K562 (cell line): ENCODE data around the gene CGB8. TPM values are rescaled to one million over a fixed set of nuclear protein-coding genes. Genes with fewer than 3 reads are reported as not detected.

Experiments used
- BRD9 ChIP-seq: fragments of 450-650 bp; IDR thresholded peaks from 2 replicates; pipeline ENCODE4 v1.6.1; 2018; ENCODE audit warnings: low read depth; ENCODE audit not compliant: partially characterized antibody
- CBX8 ChIP-seq: fragments of 200-600 bp; sonication (generic); IDR thresholded peaks from 2 replicates; pipeline ENCODE4 v1.6.1; 2012; ENCODE audit warnings: borderline replicate concordance, mixed run types, low read depth, mild to moderate bottlenecking, moderate library complexity, mixed read lengths, low read length, control low read depth, inconsistent platforms; ENCODE audit not compliant: poor library complexity, severe bottlenecking; ENCODE audit errors: extremely low read depth
- CREB1 ChIP-seq, 2 experiments: sonication (generic) in 1 of 2; formaldehyde crosslinking in 1 of 2; IDR thresholded peaks; 2 replicates each; pipeline versions ENCODE4 v1.6.1 to v1.8.0; 2012 to 2022; ENCODE audit warnings: inconsistent platforms in 1 of 2, mild to moderate bottlenecking in 1 of 2, missing genetic modification reagents in 1 of 2, moderate library complexity in 1 of 2
- ELK1 ChIP-seq: sonication (generic); formaldehyde crosslinking; IDR thresholded peaks from 2 replicates; pipeline ENCODE4 v1.8.1; 2022; ENCODE audit warnings: missing genetic modification reagents
- KAT8 ChIP-seq: fragments of 450-650 bp; IDR thresholded peaks from 2 replicates; pipeline ENCODE4 v1.6.1; 2016; ENCODE audit warnings: low read depth, mild to moderate bottlenecking
- NCOA6 ChIP-seq: fragments of 450-650 bp; IDR thresholded peaks from 2 replicates; pipeline ENCODE4 v1.6.1; 2017; ENCODE audit warnings: mild to moderate bottlenecking
- NR1H2 ChIP-seq: sonication (generic); formaldehyde crosslinking; IDR thresholded peaks from 2 replicates; pipeline ENCODE4 v1.4.0; 2020; ENCODE audit warnings: mild to moderate bottlenecking, missing genetic modification reagents
- SOX6 ChIP-seq: fragments of 450-650 bp; IDR thresholded peaks from 2 replicates; pipeline ENCODE4 v1.6.1; 2014; ENCODE audit warnings: mild to moderate bottlenecking
- STAT5A ChIP-seq: IDR thresholded peaks from 2 replicates; pipeline ENCODE4 v1.6.1; 2012; ENCODE audit warnings: low read length, inconsistent platforms, borderline replicate concordance
- STAT5B ChIP-seq: fragments of 250-450 bp; sonication (Bioruptor Pico); IDR thresholded peaks from 2 replicates; pipeline ENCODE4 v1.8.0; 2021; ENCODE audit warnings: mild to moderate bottlenecking, inconsistent platforms
- SUPT5H ChIP-seq: fragments of 450-650 bp; IDR thresholded peaks from 2 replicates; pipeline ENCODE4 v1.6.1; 2016
- ZC3H11A ChIP-seq: IDR thresholded peaks from 2 replicates; pipeline ENCODE4 v1.6.1; 2012; ENCODE audit warnings: low read depth, low read length, improper control_type of control experiment
- ZFX ChIP-seq: sonication (generic); formaldehyde crosslinking; IDR thresholded peaks from 2 replicates; pipeline ENCODE4 v1.8.0; 2022; ENCODE audit warnings: mild to moderate bottlenecking, missing genetic modification reagents, moderate library complexity
- ZNF175 ChIP-seq: fragments of 200-800 bp; sonication (Bioruptor generic); IDR thresholded peaks from 2 replicates; pipeline ENCODE4 v1.6.1; 2016; ENCODE audit warnings: low read depth, mild to moderate bottlenecking, missing genetic modification characterization, missing compliant biosample characterization
- ZNF232 ChIP-seq: sonication (generic); formaldehyde crosslinking; IDR thresholded peaks from 2 replicates; pipeline ENCODE4 v1.8.0; 2022; ENCODE audit warnings: mild to moderate bottlenecking, missing genetic modification reagents
- ZNF24 ChIP-seq: fragments of 450-650 bp; IDR thresholded peaks from 2 replicates; pipeline ENCODE4 v1.6.1; 2016
- ZNF395 ChIP-seq: fragments of 200-800 bp; sonication (Bioruptor generic); IDR thresholded peaks from 2 replicates; pipeline ENCODE4 v1.6.1; 2017; ENCODE audit warnings: missing genetic modification characterization, missing compliant biosample characterization
- ZNF436 ChIP-seq: fragments of 250-450, 450-650 bp; sonication (Bioruptor Pico); formaldehyde crosslinking; IDR thresholded peaks from 2 replicates; pipeline ENCODE4 v1.7.0; 2020; ENCODE audit warnings: mild to moderate bottlenecking
- ZNF589 ChIP-seq: fragments of 200-800 bp; sonication (Bioruptor generic); IDR thresholded peaks from 2 replicates; pipeline ENCODE4 v1.6.1; 2016; ENCODE audit warnings: low read depth, missing genetic modification characterization, missing compliant biosample characterization
- ZNF592 ChIP-seq: fragments of 450-650 bp; IDR thresholded peaks from 2 replicates; pipeline ENCODE4 v1.6.1; 2017; ENCODE audit warnings: antibody characterized with exemption, mild to moderate bottlenecking
- ZNF668 ChIP-seq: fragments of 250-450 bp; sonication (Bioruptor Pico); IDR thresholded peaks from 2 replicates; pipeline ENCODE4 v1.8.0; 2022; ENCODE audit warnings: mild to moderate bottlenecking, inconsistent platforms
- ZNF766 ChIP-seq: fragments of 200-800 bp; sonication (Bioruptor generic); conservative IDR thresholded peaks from 2 replicates; pipeline ENCODE4 v1.6.1; 2016; ENCODE audit warnings: missing genetic modification characterization, missing compliant biosample characterization
- ZSCAN29 ChIP-seq: fragments of 450-650 bp; IDR thresholded peaks from 2 replicates; pipeline ENCODE4 v1.6.1; 2017
- ZZZ3 ChIP-seq: fragments of 450-650 bp; IDR thresholded peaks from 2 replicates; pipeline ENCODE4 v1.6.1; 2016; ENCODE audit warnings: antibody characterized with exemption, mild to moderate bottlenecking, moderate library complexity
- polyA plus RNA-seq, 8 experiments: library from polyadenylated mRNA; depleted of rRNA in 4 of 8; stranded (reverse) in 5 of 8; unstranded in 3 of 8; fragments of >200 nt; fragmentation: Nextera tagmentation in 2 of 8; fragmentation: Illumina TruSeq in 1 of 8; extraction: Ambion mirVana in 2 of 8; extraction: Trizol in 1 of 8; gene quantifications; 2 replicates each; pipeline versions ENCODE4 v1.2.1 to v1.2.3, GENCODE V29; 2011 to 2014; ENCODE audit warnings: inconsistent platforms in 1 of 8, missing spikeins in 1 of 8
- total RNA-seq, 7 experiments: library from RNA; depleted of rRNA in 6 of 7; stranded (reverse); fragments of >200 nt in 6 of 7; fragmentation: Illumina TruSeq in 2 of 7; extraction: Trizol in 2 of 7; gene quantifications; 2 replicates each; pipeline versions ENCODE4 v1.2.1 to v1.2.3, GENCODE V29; 2011 to 2021; ENCODE audit warnings: low replicate concordance in 1 of 7

Gene CGB8
- total and polyA plus RNA-seq, 9 of the 15 experiments (the other 6 are each of a cell fraction or from before 2014, with no cell fraction given) = not detected

- TF ChIP-seq NR1H2 = no peak
- no peak for TF ChIP-seq ZNF436 (CRISPR knock-in tag)
- TF ChIP-seq ZC3H11A = no peak
- TF ChIP-seq SOX6 = no peak
- TF ChIP-seq ZZZ3 = no peak
- TF ChIP-seq ZSCAN29 = no peak
- TF ChIP-seq ZNF395 (CRISPR knock-in tag) = no peak
- no peak for TF ChIP-seq ZNF232
- no peak for TF ChIP-seq BRD9
- TF ChIP-seq CREB1 (IDR thresholded peaks at IDR 0.05) = peak; percentile 77
- peak; percentile 57; the same call in 1 of the 2 replicates for TF ChIP-seq CREB1 (CRISPR knock-in tag; IDR thresholded peaks at IDR 0.05)
- no peak for TF ChIP-seq ZFX
- TF ChIP-seq KAT8 = no peak
- no peak for TF ChIP-seq ZNF668
- TF ChIP-seq STAT5B (CRISPR knock-in tag) = no peak
- TF ChIP-seq ZNF592 = 0 out of 2 replicates have a peak, but pooled peaks have one; percentile 62
- TF ChIP-seq CBX8 = no peak
- TF ChIP-seq NCOA6 = no peak
- no peak for TF ChIP-seq ZNF589 (CRISPR knock-in tag)
- TF ChIP-seq ZNF175 = no peak
- no peak for TF ChIP-seq ELK1 (CRISPR knock-in tag)
- TF ChIP-seq STAT5A = no peak
- TF ChIP-seq SUPT5H = peak; percentile 54
- TF ChIP-seq ZNF24 = no peak
- no peak for TF ChIP-seq ZNF766
Observed at GRCh38 chr19:49017666-49018351, 31.1 kb downstream of the CGB8 start (continued).
